IMR-90 (cell line): ENCODE data around the gene CHRNB1.
"Not testable (repeated sequence)": the region's sequence is repeated elsewhere in the genome, so short reads cannot be mapped to it uniquely, and the experiment has no call there.

Experiments used
- CHD1 ChIP-seq: IDR thresholded peaks from 2 replicates; pipeline ENCODE4 v1.6.1; 2012; ENCODE audit warnings: low read depth, low read length, improper control_type of control experiment
- MAFK ChIP-seq: IDR thresholded peaks from 2 replicates; pipeline ENCODE4 v1.6.1; 2012; ENCODE audit warnings: low read depth, low read length, improper control_type of control experiment
- POLR2A ChIP-seq: IDR thresholded peaks from 2 replicates; pipeline ENCODE4 v1.6.1; 2012; ENCODE audit warnings: mild to moderate bottlenecking, low read depth, low read length
- RFX5 ChIP-seq: IDR thresholded peaks from 2 replicates; pipeline ENCODE4 v1.8.0; 2012; ENCODE audit warnings: low read depth, mild to moderate bottlenecking, low read length, moderate library complexity
- SMC3 ChIP-seq: fragments of 150-350 bp; IDR thresholded peaks from 2 replicates; pipeline ENCODE4 v1.6.1; 2016; ENCODE audit warnings: low read depth, mild to moderate bottlenecking, antibody characterized with exemption, low read length, moderate library complexity
- TF ChIP-seq, protein P1 (sequence below): conservative IDR thresholded peaks from 2 replicates; pipeline ENCODE4 v1.5.1; 2012; ENCODE audit warnings: mild to moderate bottlenecking, low read depth, low read length, improper control_type of control experiment
- TF ChIP-seq, protein P2 (sequence below): fragments of 150-350 bp; IDR thresholded peaks from 2 replicates; pipeline ENCODE4 v1.6.1; 2017; ENCODE audit warnings: mild to moderate bottlenecking, antibody characterized with exemption, low read length, low read depth

DNA sequence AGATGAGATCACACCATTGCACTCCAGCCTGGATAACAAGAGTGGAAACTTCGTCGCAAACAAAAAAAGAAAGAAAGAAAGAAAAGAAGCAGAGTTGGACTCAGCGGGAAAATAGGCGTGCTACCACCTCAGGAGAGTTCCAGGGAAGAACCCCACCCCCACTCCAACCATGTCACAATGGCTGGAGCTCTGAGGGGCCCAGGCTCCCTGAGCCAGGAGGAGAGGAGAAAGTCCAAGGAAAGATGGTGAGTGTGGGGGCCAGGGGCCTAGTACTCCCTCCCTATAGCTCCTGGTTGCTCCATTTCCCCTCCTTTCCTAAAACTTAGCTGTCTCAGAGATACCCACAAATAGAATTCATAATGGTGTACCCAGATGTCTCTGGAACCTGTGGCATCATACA is 36.4 kb downstream of the CHRNB1 start, which contains the start of gene SLC35G6:
- not testable (repeated sequence) for TF ChIP-seq POLR2A, CHD1, RFX5, MAFK, SMC3
- TF ChIP-seq, protein P1, sequence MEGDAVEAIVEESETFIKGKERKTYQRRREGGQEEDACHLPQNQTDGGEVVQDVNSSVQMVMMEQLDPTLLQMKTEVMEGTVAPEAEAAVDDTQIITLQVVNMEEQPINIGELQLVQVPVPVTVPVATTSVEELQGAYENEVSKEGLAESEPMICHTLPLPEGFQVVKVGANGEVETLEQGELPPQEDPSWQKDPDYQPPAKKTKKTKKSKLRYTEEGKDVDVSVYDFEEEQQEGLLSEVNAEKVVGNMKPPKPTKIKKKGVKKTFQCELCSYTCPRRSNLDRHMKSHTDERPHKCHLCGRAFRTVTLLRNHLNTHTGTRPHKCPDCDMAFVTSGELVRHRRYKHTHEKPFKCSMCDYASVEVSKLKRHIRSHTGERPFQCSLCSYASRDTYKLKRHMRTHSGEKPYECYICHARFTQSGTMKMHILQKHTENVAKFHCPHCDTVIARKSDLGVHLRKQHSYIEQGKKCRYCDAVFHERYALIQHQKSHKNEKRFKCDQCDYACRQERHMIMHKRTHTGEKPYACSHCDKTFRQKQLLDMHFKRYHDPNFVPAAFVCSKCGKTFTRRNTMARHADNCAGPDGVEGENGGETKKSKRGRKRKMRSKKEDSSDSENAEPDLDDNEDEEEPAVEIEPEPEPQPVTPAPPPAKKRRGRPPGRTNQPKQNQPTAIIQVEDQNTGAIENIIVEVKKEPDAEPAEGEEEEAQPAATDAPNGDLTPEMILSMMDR: not testable (repeated sequence)
- TF ChIP-seq, protein P2, sequence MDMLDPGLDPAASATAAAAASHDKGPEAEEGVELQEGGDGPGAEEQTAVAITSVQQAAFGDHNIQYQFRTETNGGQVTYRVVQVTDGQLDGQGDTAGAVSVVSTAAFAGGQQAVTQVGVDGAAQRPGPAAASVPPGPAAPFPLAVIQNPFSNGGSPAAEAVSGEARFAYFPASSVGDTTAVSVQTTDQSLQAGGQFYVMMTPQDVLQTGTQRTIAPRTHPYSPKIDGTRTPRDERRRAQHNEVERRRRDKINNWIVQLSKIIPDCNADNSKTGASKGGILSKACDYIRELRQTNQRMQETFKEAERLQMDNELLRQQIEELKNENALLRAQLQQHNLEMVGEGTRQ: not testable (repeated sequence)
